Mucosa of stomach (tissue), 1 donor: ENCODE measurements around the gene TOP2A.

Experiments
- H3K27me3 ChIP-seq: one replicate; pipeline ENCODE4 v1.7.0; 2013; ENCODE audit warnings: mild to moderate bottlenecking, low read length; ENCODE audit not compliant: control insufficient read depth, insufficient read depth
- H3K36me3 ChIP-seq: one replicate; pipeline ENCODE4 v1.7.0; 2013; ENCODE audit warnings: low read length; ENCODE audit not compliant: control insufficient read depth, insufficient read depth
- H3K4me1 ChIP-seq: one replicate; pipeline ENCODE4 v1.7.0; 2013; ENCODE audit warnings: mild to moderate bottlenecking, low read length; ENCODE audit not compliant: control insufficient read depth, insufficient read depth
- H3K4me3 ChIP-seq: one replicate; pipeline ENCODE4 v1.7.0; 2013; ENCODE audit warnings: low read length
- H3K9ac ChIP-seq: one replicate; pipeline ENCODE4 v1.7.0; 2013; ENCODE audit warnings: mild to moderate bottlenecking, low read length, moderate library complexity
- H3K9me3 ChIP-seq: one replicate; pipeline ENCODE4 v1.7.0; 2013; ENCODE audit warnings: mild to moderate bottlenecking, low read length, moderate library complexity; ENCODE audit not compliant: control insufficient read depth
- donor health status: Pancreatic carcinoma.

Gene TOP2A

DNA sequence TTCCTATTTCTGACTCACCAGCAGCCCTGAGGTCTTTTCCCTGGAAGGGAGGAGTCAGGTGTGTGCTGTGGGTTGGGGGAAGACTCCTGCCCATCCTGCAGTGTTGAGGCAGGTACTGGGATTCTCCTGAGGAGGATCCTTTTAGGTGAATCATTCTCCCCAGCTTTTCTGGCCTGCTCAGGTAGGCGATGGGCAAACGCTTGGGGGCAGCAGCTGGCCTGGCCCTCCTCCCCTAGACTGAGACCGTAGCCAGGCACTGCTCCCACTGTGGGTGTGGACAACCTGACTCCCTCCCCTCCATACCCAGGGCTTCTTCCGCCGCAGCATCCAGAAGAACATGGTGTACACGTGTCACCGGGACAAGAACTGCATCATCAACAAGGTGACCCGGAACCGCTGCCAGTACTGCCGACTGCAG lies 68.2 kb downstream of the TOP2A start:
- Histone ChIP-seq H3K36me3 (peaks cover 11% of the 10 kb centered on the region), H3K4me3 (no peak overlapping the region), H3K4me1 (peaks cover 71% of the 10 kb centered on the region), H3K9ac (peak overlapping the region; percentile 3), H3K27me3 (no peaks in the 10 kb centered on the region), H3K9me3 (no peaks in the 10 kb centered on the region)

DNA sequence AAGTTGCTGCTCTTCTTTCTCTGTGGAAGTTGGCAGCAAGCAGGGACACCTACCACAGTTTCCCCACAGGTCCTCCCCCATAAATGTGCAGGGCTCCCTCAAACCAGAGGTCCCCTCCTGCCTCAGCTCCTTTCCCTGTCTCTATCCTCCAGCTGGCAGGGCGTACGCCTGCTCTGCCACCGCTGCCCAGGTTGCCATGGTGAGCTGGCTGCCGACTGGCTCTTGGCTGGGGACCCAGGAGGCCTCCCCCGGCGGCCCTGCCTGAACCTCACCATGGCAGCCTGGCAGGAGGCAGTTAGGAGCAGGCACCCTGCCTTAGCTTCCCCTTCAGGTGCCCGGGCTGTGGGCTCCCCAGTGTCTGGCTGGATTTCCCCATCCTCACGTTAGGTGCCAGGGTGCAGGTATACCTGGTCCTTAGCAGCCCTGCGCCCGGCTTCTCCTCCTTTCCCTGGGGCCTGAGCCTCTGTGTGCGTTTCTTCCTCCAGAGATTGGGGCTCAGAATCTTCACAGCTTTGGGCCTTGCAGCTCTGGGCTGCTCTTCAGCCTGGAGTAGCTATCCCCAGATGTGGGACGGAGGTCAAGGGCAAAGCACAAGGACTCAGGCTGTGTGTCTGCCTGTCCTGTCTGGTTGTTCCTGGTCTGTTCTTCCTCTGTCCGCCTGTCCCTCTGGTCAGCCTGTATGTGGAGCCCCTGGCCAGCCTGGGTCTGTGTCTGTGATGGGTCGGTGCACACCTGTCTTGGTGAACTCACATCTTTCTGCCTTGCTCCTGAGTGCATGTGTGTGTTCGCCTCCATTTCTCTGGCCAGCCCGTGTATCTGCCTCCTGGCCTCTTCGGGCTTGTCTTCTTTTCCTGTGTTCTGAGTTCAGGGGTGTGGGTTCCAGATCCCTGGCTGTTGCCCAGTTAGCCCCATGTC lies 68.9 kb downstream of the TOP2A start:
- Histone ChIP-seq H3K27me3 (no peaks in the 10 kb centered on the region), H3K9me3 (no peaks in the 10 kb centered on the region), H3K36me3 (peaks cover 11% of the 10 kb centered on the region), H3K9ac (peak overlapping the region; percentile 37), H3K4me1 (peaks cover 78% of the 10 kb centered on the region), H3K4me3 (no peak overlapping the region)

DNA sequence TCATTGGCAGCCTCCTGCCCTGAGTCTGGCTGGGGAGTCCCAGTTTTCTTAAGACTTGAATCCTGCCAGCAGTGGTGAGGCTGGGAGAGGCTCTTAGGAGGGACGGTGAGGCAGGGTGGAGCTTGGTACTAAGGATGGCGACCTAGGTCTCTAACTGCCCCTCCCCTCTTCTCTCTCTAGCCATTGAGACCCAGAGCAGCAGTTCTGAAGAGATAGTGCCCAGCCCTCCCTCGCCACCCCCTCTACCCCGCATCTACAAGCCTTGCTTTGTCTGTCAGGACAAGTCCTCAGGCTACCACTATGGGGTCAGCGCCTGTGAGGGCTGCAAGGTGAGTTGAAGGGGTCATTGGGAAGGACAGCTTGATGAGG lies 69.6 kb downstream of the TOP2A start:
- Histone ChIP-seq H3K9me3 (no peaks in the 10 kb centered on the region), H3K27me3 (no peaks in the 10 kb centered on the region), H3K36me3 (peaks cover 11% of the 10 kb centered on the region), H3K4me1 (peaks cover 81% of the 10 kb centered on the region), H3K9ac (peak overlapping the region; percentile 37), H3K4me3 (no peak overlapping the region)

DNA sequence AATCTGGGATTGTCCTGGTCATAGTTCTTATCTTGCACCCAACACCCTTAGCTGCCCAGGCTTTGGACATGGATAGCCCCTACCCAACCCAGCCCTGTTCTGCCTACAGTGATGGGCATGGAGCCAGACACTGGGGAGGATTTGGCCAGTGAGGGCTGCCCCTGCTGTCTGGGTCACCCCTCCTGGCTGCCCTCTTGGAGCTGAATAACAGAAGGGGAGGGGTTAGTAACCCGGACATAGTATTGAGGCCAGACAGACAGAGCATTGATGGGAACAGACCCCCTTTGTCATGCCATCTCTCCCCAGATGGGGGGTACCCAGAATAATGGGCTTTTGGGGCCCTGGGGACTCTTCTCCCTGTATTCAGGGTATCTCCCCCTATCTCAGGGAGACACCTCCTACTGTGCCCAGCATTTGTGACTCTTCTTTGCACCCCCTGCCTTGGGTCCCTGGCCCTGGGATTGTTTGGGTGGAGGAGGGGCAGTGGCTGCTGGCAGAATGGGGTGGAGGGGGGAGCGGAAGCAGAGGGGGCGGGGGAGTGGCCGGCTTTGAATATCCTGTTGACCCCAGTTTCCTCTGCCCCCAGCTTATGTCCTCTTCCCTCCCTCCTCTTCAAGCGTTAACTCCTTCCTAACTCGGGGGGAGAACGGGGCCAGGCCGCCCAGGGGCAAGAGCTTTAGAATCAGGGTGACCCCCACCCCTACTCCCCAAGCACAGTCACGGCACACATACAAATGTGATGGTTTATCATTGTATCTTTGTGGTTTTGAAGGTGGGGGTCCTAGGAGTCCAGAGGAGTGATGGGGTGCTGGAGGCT lies 70.2 kb downstream of the TOP2A start:
- H3K4me1 ChIP-seq = peaks cover 85% of the 10 kb centered on the region
- no peak overlapping the region for H3K4me3 ChIP-seq
- no peaks in the 10 kb centered on the region for H3K27me3 ChIP-seq
- H3K36me3 ChIP-seq = peaks cover 11% of the 10 kb centered on the region
- H3K9me3 ChIP-seq = no peaks in the 10 kb centered on the region
- peak overlapping the region; percentile 40 for H3K9ac ChIP-seq

DNA sequence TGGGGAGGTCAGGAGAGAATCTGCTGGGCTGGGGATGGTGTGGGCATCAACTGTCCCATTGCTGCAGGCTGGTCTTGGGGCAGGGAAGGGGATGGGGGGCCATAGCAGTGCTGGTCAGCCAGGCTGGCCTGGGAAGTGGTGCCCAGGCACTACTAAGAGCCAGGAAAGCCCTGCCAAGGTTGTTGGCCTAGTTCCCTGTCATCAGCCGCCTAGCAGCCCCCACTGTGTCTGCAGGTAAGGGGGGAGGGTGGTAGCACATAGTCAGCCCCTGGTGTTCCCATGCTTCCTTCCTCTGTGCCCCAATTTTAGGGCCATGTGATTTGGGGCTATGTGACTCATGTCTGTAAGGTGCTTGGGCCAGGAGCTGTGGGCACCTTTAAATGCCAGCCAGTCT lies 70.9 kb downstream of the TOP2A start:
- Histone ChIP-seq H3K9ac (peak overlapping the region; percentile 40), H3K4me3 (no peak overlapping the region), H3K9me3 (no peaks in the 10 kb centered on the region), H3K36me3 (peaks cover 3% of the 10 kb centered on the region), H3K27me3 (no peaks in the 10 kb centered on the region), H3K4me1 (peaks cover 79% of the 10 kb centered on the region)

DNA sequence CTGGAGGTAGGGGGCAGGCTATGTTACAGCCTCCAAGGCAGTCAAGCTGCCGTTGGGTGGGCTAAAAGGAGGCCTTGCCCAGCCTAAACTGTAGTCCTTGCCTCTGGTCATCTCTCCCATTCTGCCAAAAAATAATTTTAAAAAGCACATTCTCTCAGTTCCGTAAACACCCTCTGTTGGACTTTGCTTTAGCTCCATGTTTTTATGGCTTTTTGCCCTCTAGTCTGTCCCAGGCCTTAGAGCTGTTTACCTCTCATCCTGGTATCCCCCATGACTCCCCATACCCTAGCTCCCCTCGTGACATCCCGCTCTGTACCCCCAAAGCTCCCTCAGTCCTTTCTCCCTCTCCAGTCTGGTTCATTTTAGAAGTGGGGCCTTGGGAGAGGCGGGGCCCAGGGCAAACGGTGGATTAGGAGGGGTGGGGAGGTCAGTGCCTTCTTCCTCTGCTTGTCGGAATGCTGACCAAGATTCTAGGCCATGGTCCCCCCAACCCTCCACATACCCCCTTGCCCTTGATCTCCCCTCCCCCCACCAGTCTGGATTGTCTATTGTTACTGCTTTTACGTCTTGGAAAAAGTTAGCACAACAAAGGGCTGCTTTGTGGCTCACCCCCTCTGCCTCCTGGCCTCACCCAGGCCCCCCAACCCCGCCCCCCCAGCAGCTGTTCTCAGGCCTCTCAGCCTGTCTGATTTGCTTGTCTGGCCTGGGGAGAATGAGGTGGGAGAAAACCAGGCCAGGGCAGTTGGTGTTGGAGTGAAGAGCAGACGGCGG lies 71.5 kb downstream of the TOP2A start:
- Histone ChIP-seq H3K36me3 (peaks cover 3% of the 10 kb centered on the region), H3K9ac (peak overlapping the region; percentile 93), H3K4me1 (peaks cover 76% of the 10 kb centered on the region), H3K27me3 (no peaks in the 10 kb centered on the region), H3K4me3 (peak overlapping the region; percentile 44), H3K9me3 (no peaks in the 10 kb centered on the region)

DNA sequence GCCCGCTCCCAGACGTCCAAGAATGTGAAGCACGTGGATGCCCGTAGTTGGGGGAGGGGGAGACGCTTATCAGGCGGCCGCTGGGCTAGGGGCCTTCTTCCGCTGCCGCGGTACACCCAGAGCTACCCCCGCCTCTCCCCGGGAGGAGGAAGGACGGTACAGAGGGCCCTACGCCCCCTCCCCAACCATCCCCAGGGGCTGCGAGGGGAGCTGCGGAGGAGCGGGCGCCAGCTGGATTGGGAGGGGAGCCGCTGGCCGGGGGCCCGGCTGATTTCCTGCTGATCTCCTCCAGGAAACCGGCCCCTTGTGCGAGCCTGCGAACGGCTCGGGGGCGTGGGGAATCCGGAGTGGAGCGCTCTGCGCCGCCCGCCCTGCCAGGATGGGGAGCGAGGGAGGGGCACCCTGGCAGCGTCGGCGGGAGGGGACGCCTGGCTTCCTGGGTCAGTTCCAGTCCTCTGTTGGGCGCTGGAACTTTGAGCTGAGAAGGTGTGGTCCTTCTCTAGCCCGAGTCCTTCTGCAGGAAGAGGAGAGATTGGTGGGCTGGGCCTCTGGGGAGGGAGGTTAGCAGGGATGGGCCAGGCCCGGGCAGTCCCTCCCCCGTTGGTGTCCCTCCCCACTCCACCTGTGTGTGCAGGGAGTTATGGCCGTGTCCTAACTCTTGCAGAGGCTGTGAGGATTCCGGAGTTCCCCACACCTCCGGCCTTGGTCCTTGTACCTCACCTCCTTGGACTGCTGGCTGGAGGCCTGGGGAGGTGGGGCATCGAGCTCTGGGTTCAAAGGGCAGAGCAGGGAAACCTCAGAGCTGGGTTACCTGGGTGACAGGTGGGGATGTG lies 72.3 kb downstream of the TOP2A start:
- Histone ChIP-seq H3K36me3 (peaks cover 3% of the 10 kb centered on the region), H3K4me1 (peaks cover 82% of the 10 kb centered on the region), H3K27me3 (no peaks in the 10 kb centered on the region), H3K9ac (peak overlapping the region; percentile 93), H3K4me3 (peak overlapping the region; percentile 44), H3K9me3 (no peaks in the 10 kb centered on the region)

DNA sequence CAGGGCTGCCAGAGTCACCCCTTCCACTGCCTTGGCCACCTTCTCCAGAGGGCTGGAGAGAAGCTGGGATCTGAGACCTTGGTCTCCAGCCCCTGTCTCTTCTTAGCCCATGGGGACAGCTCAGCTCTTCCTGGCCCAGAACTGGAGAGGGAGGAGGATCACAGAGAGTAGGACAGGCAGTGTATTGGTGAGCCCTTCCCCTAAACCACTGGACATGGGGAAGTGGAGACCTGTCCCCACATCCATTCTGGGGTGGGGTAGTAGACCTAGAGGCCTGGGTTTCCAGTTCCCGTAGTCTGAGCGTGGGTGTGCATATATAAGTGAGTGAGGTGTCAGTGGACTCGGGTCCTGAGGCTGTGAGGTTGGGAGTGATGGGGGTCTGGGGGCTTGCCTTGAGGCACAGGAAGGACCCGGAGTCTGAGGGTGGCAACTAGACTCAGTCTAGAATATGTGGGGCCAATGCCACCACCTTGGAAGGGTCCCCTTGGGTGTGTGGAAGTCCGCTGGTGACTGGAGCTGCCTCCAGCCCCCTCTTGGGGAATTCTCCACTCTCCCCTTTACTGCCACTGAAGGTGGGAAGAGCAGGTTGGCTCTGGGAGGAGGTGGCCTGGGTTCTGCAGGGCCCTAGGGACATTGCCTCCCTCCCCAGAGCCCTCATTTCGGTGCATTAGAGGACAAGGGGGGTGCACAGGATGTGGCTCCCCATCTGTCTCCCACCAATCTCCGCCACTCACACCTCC lies 73.1 kb downstream of the TOP2A start:
- H3K9ac ChIP-seq = peak overlapping the region; percentile 93
- H3K27me3 ChIP-seq = no peaks in the 10 kb centered on the region
- H3K9me3 ChIP-seq = no peaks in the 10 kb centered on the region
- H3K4me3 ChIP-seq = peak overlapping the region; percentile 44
- H3K36me3 ChIP-seq = peaks cover 3% of the 10 kb centered on the region
- H3K4me1 ChIP-seq = peaks cover 81% of the 10 kb centered on the region

DNA sequence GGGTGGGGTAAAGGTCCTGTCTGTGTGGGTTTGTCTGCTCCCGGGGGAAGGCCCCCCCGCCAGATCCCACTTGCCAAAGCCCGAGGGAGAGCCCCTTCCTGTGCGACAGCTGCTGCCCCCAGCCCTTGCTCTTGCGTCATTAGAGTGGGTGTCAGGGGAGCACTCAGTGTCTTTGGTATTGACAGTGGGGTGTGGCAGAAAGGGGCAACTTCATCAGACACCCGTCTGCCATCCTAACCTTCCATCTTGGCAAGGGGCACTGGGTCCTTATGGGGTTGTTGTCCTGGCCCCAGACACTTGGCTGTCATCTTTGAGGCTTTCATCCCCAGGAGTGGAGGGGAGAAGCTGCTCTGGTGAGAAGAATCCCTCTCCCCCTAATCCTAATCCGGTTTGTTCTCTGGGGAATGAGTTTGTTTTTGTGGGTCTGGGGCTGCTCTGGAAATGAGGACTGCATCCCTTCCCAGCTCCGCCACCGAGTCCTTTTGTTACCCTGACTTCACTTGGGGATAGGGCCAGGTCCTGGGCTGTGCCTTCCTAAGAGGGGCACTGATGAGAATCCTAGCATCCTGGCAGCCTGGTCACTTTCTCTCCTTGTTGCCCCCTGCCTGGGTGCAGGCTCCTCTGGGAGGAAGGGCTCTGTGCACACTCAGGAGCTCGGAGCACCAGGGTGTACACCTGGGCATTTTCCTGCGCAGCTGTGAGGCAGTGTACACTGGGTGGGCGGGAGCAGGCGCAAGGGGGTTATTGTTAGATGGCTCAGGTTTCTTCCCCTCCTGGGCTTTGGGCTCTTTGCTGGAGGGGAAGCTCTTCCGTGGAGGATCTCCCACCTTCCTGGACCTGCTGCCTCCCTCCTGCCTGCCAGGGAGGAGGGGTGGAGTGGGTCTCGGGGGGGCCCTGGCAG lies 74.2 kb downstream of the TOP2A start:
- Histone ChIP-seq H3K36me3 (peaks cover 2% of the 10 kb centered on the region), H3K9ac (peak overlapping the region; percentile 93), H3K4me3 (peak overlapping the region; percentile 71)

DNA sequence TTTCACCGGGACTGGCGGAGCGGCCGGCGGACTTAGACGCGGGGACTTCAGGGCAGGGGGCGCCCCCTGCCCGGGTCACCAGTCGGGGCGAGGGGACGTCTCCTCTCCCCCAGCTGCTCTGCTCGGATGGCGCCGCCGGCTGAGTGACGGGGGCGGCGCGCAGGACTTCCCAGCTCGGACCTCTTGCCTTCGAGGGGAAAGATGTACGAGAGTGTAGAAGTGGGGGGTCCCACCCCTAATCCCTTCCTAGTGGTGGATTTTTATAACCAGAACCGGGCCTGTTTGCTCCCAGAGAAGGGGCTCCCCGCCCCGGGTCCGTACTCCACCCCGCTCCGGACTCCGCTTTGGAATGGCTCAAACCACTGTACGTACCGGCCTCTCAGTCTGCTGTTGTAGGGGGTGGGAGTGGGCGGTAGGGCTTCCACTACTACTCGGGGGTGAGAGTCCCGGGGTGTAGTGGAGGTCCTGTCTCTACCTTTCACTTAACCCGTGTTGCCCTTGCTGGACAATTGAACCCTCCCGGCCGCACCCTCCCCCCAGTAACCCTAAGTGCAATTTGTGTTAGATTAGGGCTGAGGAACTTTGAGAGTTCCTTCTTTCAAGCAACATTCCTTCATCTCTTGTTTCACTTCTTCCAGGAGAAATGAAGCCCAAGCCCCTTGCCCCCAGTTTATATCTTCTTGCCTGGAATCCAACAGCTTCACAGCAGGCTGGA lies 75.0 kb downstream of the TOP2A start:
- Histone ChIP-seq H3K27me3 (no peaks in the 10 kb centered on the region), H3K4me1 (peaks cover 61% of the 10 kb centered on the region), H3K9me3 (no peaks in the 10 kb centered on the region), H3K4me3 (peak overlapping the region; percentile 71), H3K9ac (peak overlapping the region; percentile 93), H3K36me3 (no peaks in the 10 kb centered on the region)

More for the DNA sequence above, 74.2 kb downstream of the TOP2A start:
- no peaks in the 10 kb centered on the region for H3K9me3 ChIP-seq
- H3K27me3 ChIP-seq = no peaks in the 10 kb centered on the region
- peaks cover 70% of the 10 kb centered on the region for H3K4me1 ChIP-seq
